HG02642 (cell line): ENCODE results near the gene SLC40A1.

ENCODE experiments used
- ATAC-seq: cut with Tn5 transposase; IDR thresholded peaks from one replicate; pipeline ENCODE4 v1.9.1; 2021; ENCODE audit warnings: mild to moderate bottlenecking; ENCODE audit not compliant: unreplicated experiment, poor library complexity

SLC40A1 gene

DNA sequence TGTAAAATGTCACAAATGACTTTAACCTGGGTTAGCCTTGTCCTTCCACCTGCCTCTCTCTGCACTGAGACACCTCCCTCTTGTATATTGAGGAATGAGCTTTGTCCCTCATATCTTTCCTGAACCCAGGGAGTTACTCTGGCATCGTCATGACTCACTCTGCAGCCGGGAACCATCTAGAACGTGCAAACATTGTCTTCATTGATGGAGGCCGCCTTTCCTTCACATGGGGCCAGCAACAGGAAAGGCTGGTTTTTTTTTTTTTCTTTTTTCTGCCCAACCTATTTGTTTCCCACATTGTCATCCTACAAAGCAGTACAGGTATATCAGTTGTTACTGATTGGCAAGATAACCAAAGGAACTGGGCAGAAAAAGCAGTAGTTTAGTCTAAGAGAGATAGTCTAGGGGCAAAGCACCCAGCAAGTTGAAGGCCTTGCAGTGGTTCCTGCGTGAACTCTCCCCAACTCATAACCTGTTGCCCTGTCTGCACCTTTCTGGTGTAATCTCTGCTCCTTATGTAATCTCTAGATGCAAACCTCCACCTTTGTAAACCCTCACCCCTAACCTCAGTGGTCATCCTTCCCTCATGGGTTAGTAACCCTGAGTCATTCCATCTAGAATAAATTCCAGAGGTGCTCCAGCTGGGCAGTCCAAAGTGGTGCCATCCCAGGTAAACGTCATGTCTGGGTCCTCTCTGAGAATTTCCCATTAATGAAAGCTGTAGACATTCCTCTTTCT is 38.3 kb downstream of the SLC40A1 start:
- no peak for ATAC-seq

DNA sequence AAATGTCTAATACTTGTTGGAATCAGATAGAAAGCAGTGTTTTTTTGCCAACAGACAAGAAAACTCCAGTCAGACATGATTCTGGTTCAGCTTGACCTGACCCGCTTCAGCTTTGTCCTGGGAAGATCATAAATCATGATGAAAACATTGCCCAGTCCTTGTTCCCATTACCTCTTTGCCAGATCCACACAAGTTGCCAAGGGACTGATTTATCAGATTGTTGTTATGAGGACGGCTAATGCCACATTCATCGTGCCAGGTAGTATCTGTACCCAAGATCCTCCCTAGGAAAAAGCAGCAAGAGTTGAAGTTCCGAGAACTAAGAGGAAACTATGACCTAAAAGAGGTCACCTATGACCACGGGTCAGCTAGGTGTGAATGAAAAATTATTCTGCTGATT is 39.0 kb downstream of the SLC40A1 start:
- no peak for ATAC-seq

DNA sequence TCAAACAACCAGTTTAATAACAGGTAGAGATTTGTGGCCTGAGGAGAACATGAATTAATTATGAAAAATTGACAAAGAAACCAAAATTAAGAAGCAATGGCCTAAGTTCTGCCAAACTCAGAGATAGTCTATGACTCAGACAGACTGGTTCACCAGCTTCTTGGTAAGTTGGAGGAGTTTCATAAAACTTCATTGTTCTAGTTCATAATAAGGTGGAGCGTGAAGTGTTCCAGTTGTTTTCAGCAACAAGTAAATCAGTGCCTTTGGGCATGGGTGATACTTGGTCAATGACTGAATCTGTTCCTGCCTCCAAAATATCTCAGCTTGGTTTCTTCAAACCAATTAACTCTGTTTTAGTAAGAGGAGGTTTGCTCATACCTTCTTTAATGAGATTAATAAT is 40.0 kb downstream of the SLC40A1 start:
- ATAC-seq = no peak

DNA sequence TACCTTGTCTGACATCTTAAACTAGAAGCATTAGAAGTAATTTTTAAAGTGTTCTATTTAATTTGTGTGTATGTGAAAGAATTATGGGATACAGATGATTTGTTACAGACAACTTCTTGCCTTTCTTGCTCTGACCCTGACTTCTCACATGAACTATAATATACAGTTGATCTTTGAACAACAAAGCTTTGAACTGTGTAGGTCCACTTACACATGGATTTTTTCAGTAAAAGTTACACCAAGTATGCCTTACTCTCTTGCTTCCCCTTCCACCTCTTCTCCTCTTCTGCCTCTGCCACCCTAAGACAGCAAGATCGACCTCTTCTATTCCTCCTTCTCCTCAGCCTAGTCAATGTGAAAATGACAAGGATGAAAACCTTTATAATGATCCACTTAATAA is 42.2 kb downstream of the SLC40A1 start:
- no peak for ATAC-seq

DNA sequence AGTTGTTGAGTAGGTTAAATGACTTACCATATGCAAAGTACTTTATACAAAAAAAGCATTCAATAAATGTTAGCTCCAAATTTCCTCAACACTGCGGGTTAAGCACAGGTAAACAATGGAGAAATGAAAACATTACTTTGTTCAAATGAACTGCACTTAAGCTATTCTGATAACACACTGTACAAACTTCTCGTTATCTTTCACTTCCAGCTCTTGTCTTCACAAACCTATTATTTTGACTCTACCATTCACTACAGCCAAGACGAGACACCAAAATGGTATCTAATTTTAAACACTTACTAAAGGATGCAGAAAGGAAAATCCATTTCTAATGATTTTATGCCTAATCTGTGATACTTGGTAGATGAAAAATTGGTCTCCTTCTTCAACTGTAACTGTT is 43.8 kb downstream of the SLC40A1 start:
- no peak for ATAC-seq

DNA sequence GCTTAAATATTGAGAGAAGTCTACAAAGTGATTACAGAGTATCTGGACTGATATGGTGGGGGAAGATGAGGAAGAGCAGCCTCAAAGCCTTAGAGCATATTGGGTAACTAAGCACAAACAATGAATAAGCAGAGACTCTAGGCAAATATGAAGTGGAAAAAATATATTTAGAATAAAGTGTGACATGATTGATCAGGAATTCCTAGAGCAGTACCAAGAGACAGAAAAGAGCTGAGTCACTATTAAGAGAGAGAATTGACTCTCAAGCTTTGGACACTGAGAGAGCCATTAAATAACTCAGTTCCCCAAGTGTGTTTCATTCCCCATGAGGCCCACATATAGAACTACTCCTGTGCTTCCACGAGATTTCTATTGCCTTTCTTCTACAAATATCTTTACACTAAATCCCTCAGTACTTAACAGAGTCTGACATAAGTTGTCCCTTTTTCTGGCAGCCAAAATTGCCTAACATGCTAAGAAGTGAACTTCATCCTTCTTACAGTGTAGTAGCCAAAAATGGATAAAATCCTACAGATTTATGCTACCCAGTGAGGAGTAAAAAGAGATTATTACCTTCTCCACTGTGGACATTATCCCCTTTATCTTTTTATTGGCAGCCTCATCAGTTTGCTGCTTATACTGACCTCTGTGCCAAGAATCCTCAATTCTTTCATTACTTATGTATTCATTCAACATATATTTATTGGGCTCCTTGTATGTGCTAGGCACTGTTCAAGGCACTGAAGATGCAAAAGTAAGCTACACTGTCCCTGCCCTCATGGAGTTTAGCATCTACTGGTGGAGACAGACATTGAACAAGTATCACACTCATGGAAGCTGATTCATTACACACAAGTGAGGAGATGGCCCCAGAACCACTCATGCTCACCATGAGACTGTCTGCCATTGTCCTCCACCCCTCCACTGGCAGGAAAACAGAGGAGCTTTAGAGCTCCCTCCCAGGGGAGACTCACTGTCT is 45.4 kb downstream of the SLC40A1 start:
- no peak for ATAC-seq

DNA sequence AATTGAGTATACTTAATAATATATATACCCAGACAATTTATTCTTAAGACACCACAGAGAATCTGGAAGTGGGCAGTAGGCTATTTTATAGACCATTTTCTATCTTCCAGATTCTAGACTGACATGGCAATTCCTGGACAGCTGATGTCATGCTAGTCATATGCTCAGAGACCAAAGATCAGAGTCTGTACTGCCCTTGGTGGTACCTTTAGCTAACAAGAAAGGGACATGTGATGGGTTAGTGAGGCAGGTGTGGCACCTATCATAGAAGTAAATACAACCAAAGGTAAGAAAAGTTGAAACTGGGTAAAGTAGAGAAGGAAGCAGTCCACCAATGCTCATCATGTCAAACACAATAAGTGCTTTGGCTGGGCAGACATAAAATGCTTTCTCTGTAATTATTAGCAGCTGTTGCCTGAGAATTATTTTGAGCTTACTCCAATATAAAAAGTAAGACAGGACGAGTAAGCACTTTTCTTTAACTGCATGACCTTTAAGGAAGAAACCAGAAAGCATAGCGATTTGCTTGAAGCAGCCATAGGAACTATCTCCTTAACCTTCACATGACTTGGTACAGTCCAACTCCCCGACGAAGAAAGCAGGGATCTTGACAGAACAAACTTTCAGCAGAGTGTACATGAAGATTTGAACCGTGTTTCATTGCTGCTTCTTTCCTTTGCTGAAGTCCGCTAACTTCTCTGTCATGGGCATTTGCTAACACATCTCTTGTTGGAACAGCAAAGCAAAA is 47.1 kb downstream of the SLC40A1 start:
- no peak for ATAC-seq

DNA sequence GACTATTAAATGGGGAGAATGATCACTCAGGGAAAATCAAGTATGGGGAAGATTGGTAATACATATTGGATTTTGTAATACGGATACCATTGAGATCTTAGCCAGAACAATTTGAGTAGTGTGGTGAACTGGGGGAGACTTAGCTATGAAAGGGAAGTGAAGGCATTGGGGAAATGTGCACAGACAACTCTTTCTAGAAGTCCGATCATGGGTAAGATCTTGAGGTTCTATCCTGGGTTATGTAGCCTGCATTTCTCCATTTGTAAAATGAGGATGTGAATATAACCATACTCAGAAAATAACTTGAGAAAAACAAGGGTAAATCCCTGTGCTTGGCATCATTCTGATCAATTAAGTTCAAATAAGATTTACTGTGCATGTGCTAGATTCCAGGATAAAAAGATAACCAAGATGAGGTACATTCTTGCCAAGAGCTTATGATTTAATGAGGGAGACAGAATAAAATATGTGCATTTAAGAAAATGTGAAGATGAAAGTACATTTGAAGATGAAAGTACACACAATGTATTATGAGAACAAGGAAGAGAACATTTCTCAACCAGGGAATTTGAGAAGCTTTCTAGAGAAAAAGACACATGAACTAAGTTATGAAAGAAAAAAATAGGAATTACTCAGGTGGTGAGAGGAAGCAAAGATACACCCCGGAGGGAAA is 49.5 kb downstream of the SLC40A1 start:
- no peak for ATAC-seq

DNA sequence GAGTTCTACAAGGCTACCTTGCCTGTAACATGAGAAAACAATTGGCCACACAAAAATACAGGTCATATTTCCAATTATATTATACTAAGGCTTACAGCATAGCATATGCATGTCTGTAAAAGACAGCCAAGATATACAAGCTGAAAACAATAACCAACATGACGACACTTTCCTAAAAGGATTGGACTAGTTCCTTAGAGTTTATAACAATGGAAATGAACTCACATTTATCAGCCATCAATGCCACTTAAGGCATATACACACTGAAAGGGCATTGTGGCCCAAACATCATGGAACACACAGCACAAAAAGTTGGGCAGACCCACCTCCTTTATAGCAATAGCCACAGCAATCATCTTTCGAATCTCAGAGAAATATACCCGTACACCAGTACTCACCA is 52.0 kb downstream of the SLC40A1 start:
- ATAC-seq = no peak

DNA sequence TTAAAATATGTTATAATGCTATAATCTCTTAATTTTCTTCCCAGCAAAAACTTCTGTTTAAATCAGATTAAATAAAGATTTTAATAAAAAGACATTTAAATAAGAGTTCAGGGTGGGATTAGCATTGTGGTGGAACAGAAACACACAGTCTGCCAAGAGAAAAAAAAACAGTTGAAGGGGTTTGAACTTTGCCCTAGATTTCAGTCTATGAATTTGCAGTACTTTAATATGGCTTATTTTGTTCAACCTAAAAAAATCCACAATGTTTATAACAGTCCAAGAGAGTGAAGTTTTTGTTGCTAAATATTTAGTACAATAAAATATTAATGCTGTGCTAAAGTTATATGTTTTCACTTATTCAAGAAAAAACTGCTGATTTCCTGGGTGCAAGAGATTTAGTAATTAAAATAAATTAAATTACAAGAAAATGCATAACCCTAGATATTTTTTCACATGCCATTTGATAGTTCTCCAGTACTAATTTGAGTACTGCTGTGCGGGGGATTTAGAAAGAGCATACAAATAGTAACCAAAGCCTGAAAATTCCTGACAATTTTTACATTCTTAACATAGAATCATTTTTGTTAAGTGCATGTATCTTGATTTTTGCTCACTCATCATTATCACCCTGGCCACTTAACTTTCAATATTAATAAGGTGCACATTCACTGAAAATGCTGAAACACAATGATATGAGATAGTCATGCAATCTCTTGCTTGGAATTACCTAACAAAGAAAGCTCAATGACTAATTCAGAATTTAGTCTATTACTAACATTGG is 52.6 kb downstream of the SLC40A1 start:
- no peak for ATAC-seq

DNA sequence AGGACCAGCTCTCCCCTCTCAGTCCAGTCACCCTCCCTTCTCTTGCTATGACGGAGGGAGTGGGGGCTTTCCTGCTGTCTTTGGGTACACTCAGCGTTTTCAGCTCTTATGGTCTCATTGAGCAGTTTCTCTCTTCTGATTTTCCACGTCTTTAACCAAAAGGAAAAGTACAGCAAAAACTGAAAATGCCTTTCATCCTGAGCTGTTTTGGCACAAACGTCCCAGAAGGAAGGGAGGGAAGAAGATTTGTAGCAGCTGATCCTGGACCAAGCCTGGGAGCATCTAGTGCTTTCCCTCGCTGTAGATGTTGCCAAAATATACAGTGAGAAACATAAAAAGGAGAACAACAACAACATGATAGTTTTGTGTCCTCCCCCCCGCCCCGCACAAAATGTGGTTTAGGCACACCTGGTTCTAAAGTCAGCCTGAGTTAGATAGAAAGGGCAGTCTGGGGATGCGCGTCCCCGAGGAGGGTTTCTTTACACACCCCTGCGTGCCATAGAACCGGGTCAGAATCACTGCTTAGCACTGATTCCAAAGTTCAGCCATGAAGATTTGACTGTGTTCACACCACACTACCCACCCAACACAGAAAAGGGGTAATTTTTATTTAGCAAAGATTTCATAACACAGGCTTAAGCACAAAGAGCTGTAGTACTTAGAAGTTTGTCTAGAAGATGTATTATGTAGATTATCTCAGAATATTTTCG is 53.4 kb downstream of the SLC40A1 start:
- no peak for ATAC-seq

DNA sequence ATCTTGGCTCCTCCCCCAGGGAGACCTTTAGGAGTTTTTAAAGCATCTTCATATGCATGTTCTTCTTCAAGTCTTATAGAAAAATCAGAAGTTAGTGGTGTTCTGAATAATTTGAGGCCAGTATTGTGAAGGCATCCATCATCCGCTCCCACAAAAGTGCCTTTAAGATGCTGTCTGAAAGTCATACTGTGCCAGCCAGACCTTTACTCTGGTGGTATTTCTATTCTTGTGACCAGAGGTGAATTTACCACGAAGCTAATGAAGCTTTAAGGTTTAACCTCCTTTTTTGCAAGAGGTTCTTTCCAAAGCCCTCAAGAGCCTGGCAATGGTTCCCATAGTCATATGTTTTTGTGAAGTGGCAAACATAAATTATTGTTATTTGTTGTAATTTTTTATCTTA is 54.3 kb downstream of the SLC40A1 start:
- ATAC-seq = no peak

DNA sequence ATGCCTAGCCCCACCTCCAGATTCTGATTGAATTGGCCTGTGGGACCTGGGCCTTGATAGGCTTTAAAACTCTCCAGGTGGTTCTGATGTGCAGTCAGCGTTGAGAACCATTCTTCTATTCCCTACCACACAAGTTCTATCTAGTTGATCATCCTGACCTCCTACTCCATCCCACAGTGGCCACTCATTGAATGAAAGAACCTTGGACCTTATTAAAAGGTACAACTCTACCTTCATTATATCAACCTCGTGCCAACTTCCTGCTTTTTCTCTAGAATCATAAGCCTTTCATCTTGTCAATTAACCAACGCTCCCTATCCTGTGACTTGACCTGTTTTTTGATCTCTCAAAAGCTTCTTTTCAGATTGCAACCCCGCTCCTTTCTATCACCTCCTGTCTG is 55.8 kb downstream of the SLC40A1 start:
- ATAC-seq = no peak

DNA sequence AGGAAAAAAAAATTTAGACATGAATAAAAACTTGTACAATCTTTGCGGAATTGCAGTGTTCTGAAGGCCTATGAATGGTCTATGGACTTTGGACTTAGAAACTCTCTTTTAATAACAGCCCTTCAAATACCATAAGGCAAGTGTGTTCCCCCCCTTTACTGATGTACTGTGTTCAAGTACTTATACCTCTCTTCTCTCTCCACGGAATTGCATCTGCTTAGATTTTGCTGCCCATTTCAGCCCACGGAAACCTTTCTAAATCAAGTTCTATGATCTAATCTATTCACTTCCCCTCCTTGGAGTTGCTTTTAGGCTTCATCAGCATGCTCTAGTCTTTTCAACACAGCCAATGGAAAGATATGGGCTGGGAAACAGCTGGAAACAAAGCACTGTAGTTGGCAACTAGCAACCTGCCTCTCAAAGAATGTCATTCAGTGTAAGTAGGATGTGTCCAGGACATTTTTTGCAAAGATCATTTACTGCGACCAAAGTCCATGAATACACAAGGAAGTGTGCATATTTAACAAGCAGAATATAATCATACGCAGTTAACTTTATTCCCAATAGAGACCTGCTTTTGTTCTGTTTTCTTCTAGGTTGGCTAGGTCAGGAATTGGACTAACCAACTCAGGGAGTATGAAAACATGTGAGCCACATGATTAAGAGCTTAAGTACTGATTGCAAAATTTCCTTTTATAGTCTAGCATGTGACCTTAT is 58.0 kb downstream of the SLC40A1 start:
- ATAC-seq = no peak

DNA sequence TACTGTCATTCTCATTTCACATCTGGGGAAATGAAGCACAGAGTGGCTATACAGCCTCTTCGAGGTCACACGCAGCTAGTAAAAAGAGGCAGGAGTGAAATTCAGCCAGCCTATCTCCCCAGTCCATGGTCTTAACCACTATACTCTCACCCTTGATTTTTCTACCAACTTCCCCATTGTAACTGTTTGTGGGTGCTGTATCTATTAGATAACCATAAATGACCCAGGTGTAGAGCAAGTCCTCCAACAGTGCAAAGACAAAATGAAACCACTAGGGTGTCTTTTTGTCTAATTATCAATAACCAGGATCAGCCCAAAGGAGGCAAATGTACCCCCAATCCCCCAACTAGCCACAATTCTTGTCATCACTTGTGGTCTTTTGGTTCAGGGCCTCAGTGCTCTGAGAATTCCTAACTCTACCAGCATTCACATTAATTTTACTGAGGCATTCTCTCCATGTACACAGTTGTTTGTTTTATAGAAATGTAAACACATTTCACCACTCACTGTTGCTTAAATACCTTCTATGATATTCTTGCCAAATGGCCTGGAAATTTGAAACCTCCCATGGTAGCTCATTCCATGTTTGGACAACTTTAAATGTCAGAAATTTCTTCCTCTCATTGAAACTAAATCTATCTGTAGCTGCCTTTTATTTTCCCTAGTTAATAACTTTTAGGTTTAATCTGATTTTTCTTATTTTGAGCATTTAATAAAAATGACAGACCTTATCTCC is 58.7 kb downstream of the SLC40A1 start:
- no peak for ATAC-seq

DNA sequence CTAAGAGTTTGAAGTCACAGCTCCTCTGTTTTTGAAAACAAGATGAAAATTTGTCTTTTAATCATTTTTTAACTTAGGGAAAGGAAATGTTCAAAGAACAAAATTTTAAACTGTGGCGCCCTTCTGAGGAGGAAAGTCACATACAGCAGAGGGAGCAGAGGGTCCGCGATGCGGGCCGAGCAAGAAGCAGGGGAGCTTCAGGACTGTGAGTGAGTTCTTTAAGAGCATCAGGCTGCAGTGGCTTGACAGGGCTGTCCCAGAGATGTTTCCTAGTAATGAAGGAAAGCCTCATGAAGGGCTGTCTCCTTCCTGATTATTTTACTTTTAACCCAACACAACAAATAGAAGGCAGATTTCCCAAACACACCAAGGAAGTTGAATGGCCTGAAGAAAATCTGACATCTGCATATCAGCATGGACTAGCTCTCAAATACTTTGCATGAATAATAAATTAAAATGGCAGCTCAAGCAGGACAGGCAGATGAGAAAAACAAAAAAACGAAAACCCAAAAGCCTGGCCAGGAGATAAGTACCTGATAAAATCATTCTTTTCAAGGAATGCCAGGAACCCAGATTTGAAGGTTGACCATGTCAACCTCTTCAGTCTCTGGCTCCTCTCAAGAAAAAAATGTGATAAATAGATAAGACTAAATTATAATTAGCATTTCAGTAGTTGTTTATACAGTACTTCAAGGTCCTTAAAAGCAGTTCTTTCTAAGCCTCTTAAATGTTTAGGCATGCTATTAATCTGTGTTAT is 60.8 kb downstream of the SLC40A1 start:
- ATAC-seq = no peak
